Endothelial cell of umbilical vein (primary cell): ENCODE results near the gene KCNH1. TPM values are rescaled to one million over a fixed set of nuclear protein-coding genes. Genes with fewer than 3 reads are reported as not detected.
A peak's percentile ranks its signal among the peaks of the same experiment; 100 is the strongest.

ENCODE experiments used
- BruUV-seq: library from RNA; stranded (reverse); fragments of 400-500 nt; replicated peaks from 2 replicates; lab custom pipeline; 2021; lab: Mats Ljungman, UMichigan
- CTCF ChIA-PET: fragments of 300-600, 350-600 bp; sonication (Branson Sonifier 250); formaldehyde crosslinking; loops from one replicate; lab custom pipeline; 2021; ENCODE audit warnings: antibody characterized with exemption, inconsistent platforms; lab: Charles Lee
- POLR2A ChIA-PET: fragments of 300-600, 350-600 bp; sonication (Branson Sonifier 250); formaldehyde crosslinking; loops from one replicate; lab custom pipeline; 2021; ENCODE audit warnings: antibody characterized with exemption, inconsistent platforms; lab: Charles Lee
- DNase-seq: peaks from one replicate; pipeline ENCODE4 v3.0.0-alpha.2; 2011; ENCODE audit warnings: low read depth, low spot score
- FAIRE-seq: peaks from 2 replicates; lab custom pipeline; 2011; peaks lifted over from hg19 to GRCh38; lab: Jason Lieb, UNC
- H2AFZ ChIP-seq: 2 replicates; pipeline ENCODE4 v1.6.0; 2012; ENCODE audit warnings: low read depth, low read length, control low read depth, inconsistent platforms
- H3K27ac ChIP-seq: 2 replicates; pipeline ENCODE4 v1.5.1; 2011; ENCODE audit warnings: low read depth, mild to moderate bottlenecking, control low read depth, low read length, moderate library complexity; ENCODE audit not compliant: insufficient read depth
- H3K27me3 ChIP-seq, 2 experiments: 2 replicates each; pipeline versions ENCODE4 v1.6.0 to v1.6.1; 2011; ENCODE audit warnings: low read length in 2 of 2, mixed read lengths in 1 of 2; ENCODE audit not compliant: control insufficient read depth in 2 of 2, insufficient read depth in 2 of 2
- H3K36me3 ChIP-seq, 2 experiments: 2 replicates in 1 of 2; 3 replicates in 1 of 2; pipeline ENCODE4 v1.5.1; 2011; ENCODE audit warnings: low read length in 2 of 2, mild to moderate bottlenecking in 1 of 2, moderate library complexity in 1 of 2; ENCODE audit not compliant: control insufficient read depth in 2 of 2, insufficient read depth in 2 of 2; ENCODE audit errors: extremely low read depth in 1 of 2
- H3K4me1 ChIP-seq: 3 replicates; pipeline ENCODE4 v1.5.1; 2011; ENCODE audit warnings: mild to moderate bottlenecking, low read length; ENCODE audit not compliant: control insufficient read depth, insufficient read depth; ENCODE audit errors: extremely low read depth
- H3K4me2 ChIP-seq: 2 replicates; pipeline ENCODE4 v1.6.1; 2011; ENCODE audit warnings: low read length, control low read depth, mixed read lengths; ENCODE audit not compliant: insufficient read depth
- H3K4me3 ChIP-seq, 3 experiments: fragments of 200-600 bp in 1 of 3; sonication (generic), shearing (Covaris generic) in 1 of 3; replicated peaks in 1 of 3; 2 replicates each; pipeline ENCODE4 v1.5.1; 2011 to 2016; ENCODE audit warnings: control low read depth in 3 of 3, low read length in 3 of 3, mild to moderate bottlenecking in 2 of 3, inconsistent platforms in 1 of 3, low read depth in 1 of 3, moderate library complexity in 1 of 3; ENCODE audit not compliant: insufficient read depth in 1 of 3
- H3K79me2 ChIP-seq: 2 replicates; pipeline ENCODE4 v1.6.0; 2012; ENCODE audit warnings: low read length, inconsistent platforms; ENCODE audit not compliant: control insufficient read depth, insufficient read depth
- H3K9ac ChIP-seq: replicated peaks from 2 replicates; pipeline ENCODE3; 2011; ENCODE audit warnings: low read length, control low read depth; ENCODE audit not compliant: insufficient read depth; ENCODE audit errors: extremely low read depth
- H3K9me1 ChIP-seq: replicated peaks from 3 replicates; pipeline ENCODE4 v1.6.0; 2011; ENCODE audit warnings: mild to moderate bottlenecking, low read length; ENCODE audit not compliant: control insufficient read depth, insufficient read depth; ENCODE audit errors: extremely low read depth
- H3K9me3 ChIP-seq: replicated peaks from 2 replicates; pipeline ENCODE4 v1.5.1; 2012; ENCODE audit warnings: low read length, inconsistent platforms; ENCODE audit not compliant: control insufficient read depth, insufficient read depth
- H4K20me1 ChIP-seq: replicated peaks from 2 replicates; pipeline ENCODE3; 2011; ENCODE audit warnings: mild to moderate bottlenecking, low read length; ENCODE audit not compliant: control insufficient read depth, insufficient read depth; ENCODE audit errors: extremely low read depth
- FOS ChIP-seq: IDR thresholded peaks from 2 replicates; pipeline ENCODE4 v1.6.1; 2011; ENCODE audit warnings: mild to moderate bottlenecking, low read length, moderate library complexity, borderline replicate concordance; ENCODE audit not compliant: insufficient read depth
- POLR2A ChIP-seq: IDR thresholded peaks from 2 replicates; pipeline ENCODE4 v1.6.1; 2012; ENCODE audit warnings: low read depth, mild to moderate bottlenecking, control low read depth, low read length
- dilution Hi-C: fragments of 300-500 bp; cut with MboI; formaldehyde crosslinking; loops from one replicate; pipeline ENCODE4 v1.15.0; 2019; ENCODE audit warnings: low sequenced_read_pairs; ENCODE audit not compliant: extremely low pct_ligation_motif_present
- intact Hi-C: fragments of 100-400 bp; cut with micrococcal nuclease; formaldehyde crosslinking; loops from one replicate; pipeline ENCODE4 v1.10.0; 2022
- polyA plus RNA-seq, 4 experiments: library from polyadenylated mRNA; depleted of rRNA in 3 of 4; stranded (reverse) in 3 of 4; unstranded in 1 of 4; fragments of >200 nt; gene quantifications; 2 replicates each; pipeline versions ENCODE4 v1.2.1 to v1.2.3, GENCODE V29; 2011 to 2012; ENCODE audit warnings: missing spikeins in 1 of 4
- total RNA-seq: library from RNA; stranded (reverse); gene quantifications from 2 replicates; pipeline ENCODE4 v1.2.3, GENCODE V29; 2021
- TF ChIP-seq, protein P1 (sequence below), 2 donors: IDR thresholded peaks; 1 replicate in 1 of 2; 2 replicates in 1 of 2; pipeline ENCODE4 v1.5.1; 2011; ENCODE audit warnings: low read length in 2 of 2, mild to moderate bottlenecking in 2 of 2, moderate library complexity in 2 of 2, control low read depth in 1 of 2, inconsistent platforms in 1 of 2, low read depth in 1 of 2; ENCODE audit not compliant: insufficient read depth in 1 of 2; ENCODE audit errors: extremely low read depth in 1 of 2
- TF ChIP-seq, protein P2 (sequence below): IDR thresholded peaks from 2 replicates; pipeline ENCODE4 v1.6.1; 2011; ENCODE audit not compliant: insufficient read depth, insufficient read length

KCNH1 gene
- total and polyA plus RNA-seq, 2 donors (not counting 3 experiments of a cell fraction or from before 2014, with no cell fraction given): not detected

DNA sequence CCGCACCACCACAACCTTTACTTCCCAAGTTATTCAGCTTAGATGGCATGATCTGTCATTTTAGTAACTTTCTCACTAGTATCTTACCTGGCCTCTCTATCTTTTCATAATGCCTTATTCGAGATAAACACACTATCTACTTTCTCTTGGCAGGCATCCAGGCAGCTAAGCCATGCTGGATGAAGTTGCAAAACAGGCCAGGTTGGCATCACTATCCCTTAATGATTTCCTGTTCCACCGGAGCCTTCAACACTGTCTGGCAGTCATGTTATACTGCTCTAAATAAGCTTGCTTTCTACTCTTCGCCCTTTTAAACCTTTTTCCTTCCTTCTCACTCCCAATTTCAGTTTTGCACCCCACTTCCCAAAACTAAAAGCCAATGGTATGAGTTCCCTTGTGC, 12.0 kb upstream of the KCNH1 start:
- TF ChIP-seq, protein P1, sequence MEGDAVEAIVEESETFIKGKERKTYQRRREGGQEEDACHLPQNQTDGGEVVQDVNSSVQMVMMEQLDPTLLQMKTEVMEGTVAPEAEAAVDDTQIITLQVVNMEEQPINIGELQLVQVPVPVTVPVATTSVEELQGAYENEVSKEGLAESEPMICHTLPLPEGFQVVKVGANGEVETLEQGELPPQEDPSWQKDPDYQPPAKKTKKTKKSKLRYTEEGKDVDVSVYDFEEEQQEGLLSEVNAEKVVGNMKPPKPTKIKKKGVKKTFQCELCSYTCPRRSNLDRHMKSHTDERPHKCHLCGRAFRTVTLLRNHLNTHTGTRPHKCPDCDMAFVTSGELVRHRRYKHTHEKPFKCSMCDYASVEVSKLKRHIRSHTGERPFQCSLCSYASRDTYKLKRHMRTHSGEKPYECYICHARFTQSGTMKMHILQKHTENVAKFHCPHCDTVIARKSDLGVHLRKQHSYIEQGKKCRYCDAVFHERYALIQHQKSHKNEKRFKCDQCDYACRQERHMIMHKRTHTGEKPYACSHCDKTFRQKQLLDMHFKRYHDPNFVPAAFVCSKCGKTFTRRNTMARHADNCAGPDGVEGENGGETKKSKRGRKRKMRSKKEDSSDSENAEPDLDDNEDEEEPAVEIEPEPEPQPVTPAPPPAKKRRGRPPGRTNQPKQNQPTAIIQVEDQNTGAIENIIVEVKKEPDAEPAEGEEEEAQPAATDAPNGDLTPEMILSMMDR (IDR thresholded peaks at IDR 0.05; ENCODE audit: extremely low read depth in 1 of 2, insufficient read depth in 1 of 2, low read depth in 1 of 2, low read length in 2 of 2): no peak
- TF ChIP-seq, protein P2, sequence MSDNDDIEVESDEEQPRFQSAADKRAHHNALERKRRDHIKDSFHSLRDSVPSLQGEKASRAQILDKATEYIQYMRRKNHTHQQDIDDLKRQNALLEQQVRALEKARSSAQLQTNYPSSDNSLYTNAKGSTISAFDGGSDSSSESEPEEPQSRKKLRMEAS: no peak
- no peak for TF ChIP-seq FOS
- dilution Hi-C loops (no loop called here), intact Hi-C loops (no loop called here)
- DNase-seq (no peak), FAIRE-seq (no peak)
- Histone ChIP-seq H3K9me3 (no peaks in the 10 kb centered on the region), H3K9ac (no peak overlapping the region), H3K36me3 (no peaks in the 10 kb centered on the region), H3K4me3 (no peak overlapping the region), H2AFZ (no peak overlapping the region), H3K27me3 (no peaks in the 10 kb centered on the region), H3K4me2 (no peak overlapping the region), H3K4me1 (no peaks in the 10 kb centered on the region), H4K20me1 (no peaks in the 10 kb centered on the region), H3K9me1 (no peaks in the 10 kb centered on the region), H3K27ac (no peak overlapping the region), H3K79me2 (no peaks in the 10 kb centered on the region)
- no TSS peak for BruUV-seq
- ChIA-PET POLR2A (no interaction called here), CTCF (interaction anchor here (1.9 kb wide), 1 partner anchor 11 kb away, joined by 14 read pairs; the partner anchor contains the start of gene KCNH1)

DNA sequence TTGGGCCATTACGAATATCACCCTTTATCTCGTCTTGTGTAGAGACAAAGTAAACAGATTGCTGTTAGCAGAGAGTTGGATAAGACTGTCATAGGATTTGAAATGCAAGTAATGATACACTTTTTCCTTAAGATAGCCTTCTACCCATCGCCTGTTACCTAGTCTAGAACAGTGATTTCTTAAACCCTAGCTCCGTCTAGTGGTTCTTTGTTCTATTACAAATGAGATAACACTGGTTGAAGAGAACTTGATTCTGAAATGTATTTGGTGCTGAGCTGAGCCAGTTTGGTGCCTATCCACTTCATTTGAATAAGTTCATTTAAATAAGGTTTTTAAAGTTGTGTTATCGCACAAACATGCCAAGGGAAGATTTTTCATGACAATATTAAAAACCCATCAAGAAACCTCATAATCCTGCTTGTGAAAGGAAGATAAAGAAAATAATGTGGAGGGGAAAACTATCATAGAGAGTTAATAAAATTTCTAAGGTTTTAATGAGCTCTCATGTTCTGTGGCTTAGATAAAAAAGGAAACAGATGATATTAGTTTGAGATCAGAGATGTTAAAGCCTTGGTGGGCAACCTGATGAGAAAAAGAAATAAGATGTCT, 1.5 kb upstream of the KCNH1 start:
- TF ChIP-seq, protein P1 (IDR thresholded peaks at IDR 0.05; ENCODE audit: extremely low read depth in 1 of 2, insufficient read depth in 1 of 2, low read depth in 1 of 2, low read length in 2 of 2): peak; percentile 14 to 27
- TF ChIP-seq POLR2A: no peak
- no peaks in the 10 kb centered on the region for H3K36me3 ChIP-seq
- H3K4me1 ChIP-seq: peaks cover 2% of the 10 kb centered on the region
- peaks cover 11 to 25% of the 10 kb centered on the region in 2 experiments for H3K27me3 ChIP-seq
- POLR2A ChIA-PET: no interaction called here
- H4K20me1 ChIP-seq: no peaks in the 10 kb centered on the region
- no peaks in the 10 kb centered on the region for H3K79me2 ChIP-seq
- H3K4me3 ChIP-seq: no peak overlapping the region
- no TSS peak for BruUV-seq
- no peak overlapping the region for H3K9ac ChIP-seq
- no peak overlapping the region for H2AFZ ChIP-seq
- intact Hi-C loops: loop anchor here (2.0 to 10.0 kb wide), 2 partner anchors 339 to 379 kb away; no protein-coding TSS in a partner anchor
- no peak overlapping the region for H3K27ac ChIP-seq
- CTCF ChIA-PET: interaction anchor here (0.7 to 7.7 kb wide), 14 partner anchors 9 to 760 kb away, joined by 3 to 202 read pairs (median 4); no protein-coding TSS in a partner anchor
- peak; percentile 42 for DNase-seq
- FAIRE-seq: peak; percentile 68
- no peaks in the 10 kb centered on the region for H3K9me1 ChIP-seq
- no peak overlapping the region for H3K4me2 ChIP-seq
- dilution Hi-C loops: no loop called here
- no peaks in the 10 kb centered on the region for H3K9me3 ChIP-seq
